Gastrocnemius medialis (tissue), 4 donors: ENCODE results near the gene GHRH.

ENCODE experiments used
- POLR2A ChIP-seq, 2 donors: fragments of 450-650 bp; IDR thresholded peaks; one replicate each; pipeline ENCODE4 v1.6.1; 2017; ENCODE audit warnings: antibody characterized with exemption in 2 of 2, mild to moderate bottlenecking in 2 of 2, moderate library complexity in 2 of 2
- TF ChIP-seq, protein P1 (sequence below), 5 experiments: fragments of 450-650 bp in 3 of 5; fragments of 200-600 bp in 2 of 5; sonication (generic) in 2 of 5; IDR thresholded peaks in 4 of 5; conservative IDR thresholded peaks in 1 of 5; 1 replicate in 4 of 5; 2 replicates in 1 of 5; pipeline ENCODE4 v1.5.1; 2016 to 2019; ENCODE audit warnings: antibody characterized with exemption in 5 of 5, mild to moderate bottlenecking in 3 of 5, moderate library complexity in 3 of 5

DNA sequence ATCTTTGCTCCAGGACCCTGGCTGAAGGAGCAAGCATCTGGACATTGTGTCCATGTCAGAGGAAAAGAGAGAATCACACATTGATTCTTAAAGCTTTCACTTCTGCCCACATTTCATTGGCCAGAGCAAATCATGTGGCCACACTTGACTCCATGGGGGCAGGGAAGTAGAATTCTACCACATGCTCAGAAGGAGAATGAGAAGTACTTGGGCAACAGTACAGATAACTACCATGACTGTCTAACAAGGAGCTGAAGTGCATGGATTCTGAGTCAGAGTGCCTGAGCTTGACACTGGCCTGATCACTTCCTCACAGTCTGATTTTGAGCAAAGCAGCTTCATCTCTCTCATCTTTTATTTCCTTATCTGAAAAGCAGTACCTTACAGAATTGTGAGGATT, 38.6 kb downstream of the GHRH start:
- TF ChIP-seq, protein P1, sequence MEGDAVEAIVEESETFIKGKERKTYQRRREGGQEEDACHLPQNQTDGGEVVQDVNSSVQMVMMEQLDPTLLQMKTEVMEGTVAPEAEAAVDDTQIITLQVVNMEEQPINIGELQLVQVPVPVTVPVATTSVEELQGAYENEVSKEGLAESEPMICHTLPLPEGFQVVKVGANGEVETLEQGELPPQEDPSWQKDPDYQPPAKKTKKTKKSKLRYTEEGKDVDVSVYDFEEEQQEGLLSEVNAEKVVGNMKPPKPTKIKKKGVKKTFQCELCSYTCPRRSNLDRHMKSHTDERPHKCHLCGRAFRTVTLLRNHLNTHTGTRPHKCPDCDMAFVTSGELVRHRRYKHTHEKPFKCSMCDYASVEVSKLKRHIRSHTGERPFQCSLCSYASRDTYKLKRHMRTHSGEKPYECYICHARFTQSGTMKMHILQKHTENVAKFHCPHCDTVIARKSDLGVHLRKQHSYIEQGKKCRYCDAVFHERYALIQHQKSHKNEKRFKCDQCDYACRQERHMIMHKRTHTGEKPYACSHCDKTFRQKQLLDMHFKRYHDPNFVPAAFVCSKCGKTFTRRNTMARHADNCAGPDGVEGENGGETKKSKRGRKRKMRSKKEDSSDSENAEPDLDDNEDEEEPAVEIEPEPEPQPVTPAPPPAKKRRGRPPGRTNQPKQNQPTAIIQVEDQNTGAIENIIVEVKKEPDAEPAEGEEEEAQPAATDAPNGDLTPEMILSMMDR (IDR thresholded peaks at IDR 0.05 in 4 of 5, conservative IDR thresholded peaks at IDR 0.05 in 1 of 5): no peak
- no peak for TF ChIP-seq POLR2A (IDR thresholded peaks at IDR 0.05)
